Middle frontal gyrus (tissue), 1 donor: Measurements from ENCODE around the gene ADGRA1.
"Not testable (repeated sequence)": the region's sequence is repeated elsewhere in the genome, so short reads cannot be mapped to it uniquely, and the experiment has no call there.

Experiments used
- DNase-seq: peaks from one replicate; pipeline ENCODE4 v3.0.0-alpha.2; 2015; ENCODE audit warnings: low spot score; ENCODE audit errors: extremely low spot score

Gene ADGRA1

DNA sequence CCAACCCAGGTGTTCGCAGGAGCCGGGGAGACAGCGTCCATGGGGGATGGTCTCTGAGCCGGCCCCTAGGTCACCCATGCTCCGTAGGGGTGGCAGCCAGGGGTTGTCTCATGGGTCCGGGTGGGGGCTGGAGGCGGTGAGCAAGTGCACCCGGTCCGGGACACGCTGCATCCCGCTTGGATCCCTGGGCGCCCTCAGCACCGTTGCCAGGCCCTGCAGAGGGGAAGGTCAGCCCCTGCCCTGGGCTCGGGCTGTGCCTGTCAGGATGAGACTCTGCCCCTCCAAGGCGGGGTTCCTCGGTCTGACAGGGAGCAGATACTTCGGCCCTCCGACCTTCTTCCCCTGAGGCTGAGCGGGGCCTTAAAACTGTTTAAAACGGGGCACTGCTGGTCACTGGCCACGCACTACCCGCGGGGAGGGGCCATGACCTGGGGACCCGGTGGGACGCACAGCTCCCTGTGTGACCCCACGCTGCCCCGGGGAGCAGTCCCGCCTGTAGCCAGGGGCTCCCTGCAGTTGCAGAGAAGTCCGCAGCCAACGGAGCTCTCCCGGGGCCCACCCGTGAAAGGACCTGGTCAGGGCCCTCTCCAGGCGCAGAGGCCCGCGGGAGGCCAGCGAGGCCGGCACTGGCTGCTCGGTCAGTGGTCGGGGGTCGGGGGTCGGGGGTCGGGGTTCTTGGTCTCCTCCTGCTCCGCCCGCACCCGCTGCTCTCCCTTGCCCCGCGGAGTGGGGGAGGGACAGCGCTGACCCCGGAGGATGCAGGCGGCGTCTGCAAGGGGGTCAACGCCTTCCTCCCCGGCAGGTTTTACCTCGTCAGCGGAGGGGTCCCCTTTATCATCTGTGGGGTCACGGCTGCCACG, 38.9 kb downstream of the ADGRA1 start:
- no peak for DNase-seq

DNA sequence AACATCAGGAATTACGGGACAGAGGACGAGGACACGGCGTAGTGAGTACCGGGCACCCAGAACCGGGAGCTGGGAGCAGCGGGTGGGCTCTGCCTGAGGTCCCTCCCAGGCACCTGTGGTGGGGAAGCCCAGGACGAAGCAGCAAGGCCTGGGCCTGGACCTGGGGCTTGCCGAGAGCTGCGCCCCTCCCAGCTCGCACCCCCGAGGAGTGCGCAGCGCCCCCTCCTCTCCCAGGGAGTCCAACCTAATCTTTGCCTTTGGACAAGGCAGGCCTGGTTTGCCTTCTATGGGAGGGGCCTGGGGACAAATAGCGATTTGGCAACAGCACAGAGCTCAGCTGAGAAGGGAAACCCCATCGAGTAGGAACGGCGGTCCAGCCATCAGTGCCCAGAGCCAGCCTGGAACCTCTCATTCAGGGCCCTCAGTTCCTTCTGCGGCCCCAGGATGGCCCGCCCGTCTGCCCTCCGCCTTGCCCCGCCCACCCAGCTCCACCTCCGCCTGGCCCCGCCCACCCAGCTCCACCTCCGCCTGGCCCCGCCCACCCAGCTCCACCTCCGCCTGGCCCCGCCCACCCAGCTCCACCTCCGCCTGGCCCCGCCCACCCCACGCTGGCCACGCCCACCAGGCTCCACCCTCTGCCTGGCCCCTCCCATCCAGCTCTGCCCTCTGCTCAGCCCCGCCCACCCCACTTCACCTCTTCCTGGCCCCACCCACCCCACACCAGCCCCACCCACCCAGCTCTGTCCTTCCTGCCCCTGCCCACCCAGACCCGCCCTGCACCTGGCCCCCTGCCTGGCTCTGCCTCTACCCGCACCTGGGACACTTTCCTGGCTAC, 39.8 kb downstream of the ADGRA1 start:
- no peak for DNase-seq

DNA sequence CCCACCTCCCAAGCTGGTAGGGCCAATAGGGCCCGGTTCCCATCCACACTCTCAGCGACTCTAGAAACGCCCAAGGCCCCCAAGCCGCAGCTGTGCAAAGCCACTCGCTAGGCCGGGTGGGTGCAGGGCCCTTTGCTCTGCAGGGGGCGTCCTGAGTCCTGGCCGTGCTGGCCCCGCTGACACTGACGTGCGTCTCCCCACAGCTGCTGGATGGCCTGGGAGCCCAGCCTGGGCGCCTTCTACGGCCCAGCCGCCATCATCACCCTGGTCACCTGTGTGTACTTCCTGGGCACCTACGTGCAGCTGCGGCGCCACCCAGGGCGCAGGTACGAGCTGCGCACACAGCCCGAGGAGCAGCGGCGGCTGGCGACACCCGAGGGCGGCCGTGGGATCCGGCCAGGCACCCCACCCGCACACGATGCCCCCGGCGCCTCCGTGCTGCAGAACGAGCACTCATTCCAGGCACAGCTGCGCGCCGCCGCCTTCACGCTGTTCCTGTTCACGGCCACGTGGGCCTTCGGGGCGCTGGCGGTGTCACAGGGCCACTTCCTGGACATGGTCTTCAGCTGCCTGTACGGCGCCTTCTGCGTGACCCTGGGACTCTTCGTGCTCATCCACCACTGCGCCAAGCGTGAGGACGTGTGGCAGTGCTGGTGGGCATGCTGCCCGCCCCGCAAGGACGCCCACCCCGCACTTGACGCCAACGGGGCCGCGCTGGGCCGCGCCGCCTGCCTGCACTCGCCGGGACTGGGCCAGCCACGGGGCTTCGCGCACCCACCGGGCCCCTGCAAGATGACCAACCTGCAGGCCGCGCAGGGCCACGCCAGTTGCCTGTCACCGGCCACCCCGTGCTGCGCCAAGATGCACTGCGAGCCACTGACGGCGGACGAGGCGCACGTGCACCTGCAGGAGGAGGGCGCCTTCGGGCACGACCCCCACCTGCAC, 40.7 kb downstream of the ADGRA1 start:
- DNase-seq = no peak

DNA sequence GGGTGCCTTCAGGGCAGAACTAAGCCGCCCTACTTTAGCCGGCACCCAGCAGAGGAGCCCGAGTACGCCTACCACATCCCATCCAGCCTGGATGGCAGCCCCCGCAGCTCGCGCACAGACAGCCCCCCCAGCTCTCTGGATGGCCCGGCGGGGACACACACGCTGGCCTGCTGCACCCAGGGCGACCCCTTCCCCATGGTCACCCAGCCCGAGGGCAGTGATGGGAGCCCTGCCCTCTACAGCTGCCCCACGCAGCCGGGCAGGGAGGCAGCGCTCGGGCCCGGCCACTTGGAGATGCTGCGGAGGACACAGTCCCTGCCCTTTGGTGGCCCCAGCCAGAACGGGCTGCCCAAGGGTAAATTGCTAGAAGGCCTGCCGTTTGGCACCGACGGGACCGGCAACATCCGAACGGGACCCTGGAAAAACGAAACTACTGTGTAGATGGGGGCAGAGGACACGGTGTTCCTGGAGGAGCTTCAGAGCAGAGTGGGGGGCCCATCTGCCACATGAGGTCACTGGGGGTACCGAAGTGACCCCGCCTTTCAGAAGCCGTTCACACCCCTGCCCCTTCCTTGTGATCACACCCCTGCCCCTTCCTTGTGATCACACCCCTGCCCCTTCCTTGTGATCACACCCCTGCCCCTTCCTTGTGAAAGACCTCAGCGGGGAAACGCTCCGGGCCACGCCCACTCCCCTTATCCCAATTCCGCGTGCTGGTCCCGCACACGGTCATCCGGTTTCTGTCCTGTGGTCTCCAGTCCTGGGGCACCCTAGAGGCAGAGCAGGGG, 41.5 kb downstream of the ADGRA1 start:
- no peak for DNase-seq

DNA sequence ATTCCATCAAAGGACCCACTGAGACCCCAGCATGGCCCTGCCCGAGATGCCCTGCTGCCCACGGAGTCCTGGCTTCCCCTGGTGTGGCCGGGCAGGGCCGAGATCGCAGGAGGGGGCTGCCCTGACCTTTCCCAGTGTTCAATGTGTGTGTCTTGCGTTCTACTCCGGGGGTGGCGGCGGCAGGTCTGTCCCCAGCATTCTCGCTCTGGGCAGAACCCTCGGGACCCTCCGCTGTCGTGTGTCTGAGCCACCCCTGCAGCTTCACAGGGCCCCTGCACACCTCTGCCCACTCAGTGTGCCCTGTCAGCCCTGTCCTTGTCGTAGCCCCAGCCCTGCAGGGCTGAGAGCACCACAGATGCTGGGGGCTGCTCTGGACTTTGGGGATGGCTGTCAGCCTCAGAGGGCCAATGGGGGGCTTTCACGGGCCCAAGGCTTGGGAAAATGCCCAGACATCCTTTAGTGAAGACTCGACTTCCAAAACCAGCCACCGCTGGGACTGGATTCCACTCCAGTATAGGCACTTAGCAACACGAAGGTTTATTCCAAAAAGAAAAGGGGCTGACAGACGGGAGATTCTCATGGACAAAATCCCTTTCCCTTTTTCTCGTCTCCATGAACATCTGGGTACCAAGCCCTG, 42.3 kb downstream of the ADGRA1 start:
- DNase-seq = no peak

DNA sequence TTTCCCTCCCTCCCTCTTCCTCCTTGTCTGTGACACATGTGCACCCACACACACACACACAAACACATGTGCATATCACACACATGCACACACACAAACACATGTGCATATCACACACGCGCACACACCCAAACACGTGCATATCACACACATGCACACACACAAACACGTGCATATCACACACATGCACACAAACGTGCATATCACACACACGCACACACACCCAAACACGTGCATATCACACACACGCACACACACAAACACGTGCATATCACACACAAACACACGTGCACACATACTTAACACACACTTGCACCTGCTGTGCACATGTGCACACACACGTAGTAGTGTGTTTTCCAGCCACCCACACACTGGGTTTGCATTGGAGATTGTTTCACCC, 42.9 kb downstream of the ADGRA1 start:
- no peak for DNase-seq

DNA sequence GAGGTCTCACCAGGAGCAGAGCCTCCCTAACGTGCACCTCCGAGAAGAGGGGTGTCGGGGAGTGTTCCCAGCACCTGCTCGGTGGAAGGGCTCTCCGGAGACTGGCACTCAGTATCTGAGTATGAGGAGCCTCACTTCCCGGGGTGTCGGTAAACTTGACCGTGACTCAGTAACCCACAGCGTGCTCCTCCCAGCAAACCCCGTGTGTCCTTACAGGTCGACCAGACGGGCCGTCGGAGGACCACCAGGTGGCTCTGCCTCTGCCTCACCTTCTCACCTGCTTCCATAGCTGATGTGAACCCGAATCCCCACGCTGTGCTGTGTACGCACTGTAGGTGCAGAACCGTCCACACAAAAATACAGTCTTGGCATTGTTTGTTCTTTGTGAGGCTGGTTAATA, 43.3 kb downstream of the ADGRA1 start:
- DNase-seq = no peak

DNA sequence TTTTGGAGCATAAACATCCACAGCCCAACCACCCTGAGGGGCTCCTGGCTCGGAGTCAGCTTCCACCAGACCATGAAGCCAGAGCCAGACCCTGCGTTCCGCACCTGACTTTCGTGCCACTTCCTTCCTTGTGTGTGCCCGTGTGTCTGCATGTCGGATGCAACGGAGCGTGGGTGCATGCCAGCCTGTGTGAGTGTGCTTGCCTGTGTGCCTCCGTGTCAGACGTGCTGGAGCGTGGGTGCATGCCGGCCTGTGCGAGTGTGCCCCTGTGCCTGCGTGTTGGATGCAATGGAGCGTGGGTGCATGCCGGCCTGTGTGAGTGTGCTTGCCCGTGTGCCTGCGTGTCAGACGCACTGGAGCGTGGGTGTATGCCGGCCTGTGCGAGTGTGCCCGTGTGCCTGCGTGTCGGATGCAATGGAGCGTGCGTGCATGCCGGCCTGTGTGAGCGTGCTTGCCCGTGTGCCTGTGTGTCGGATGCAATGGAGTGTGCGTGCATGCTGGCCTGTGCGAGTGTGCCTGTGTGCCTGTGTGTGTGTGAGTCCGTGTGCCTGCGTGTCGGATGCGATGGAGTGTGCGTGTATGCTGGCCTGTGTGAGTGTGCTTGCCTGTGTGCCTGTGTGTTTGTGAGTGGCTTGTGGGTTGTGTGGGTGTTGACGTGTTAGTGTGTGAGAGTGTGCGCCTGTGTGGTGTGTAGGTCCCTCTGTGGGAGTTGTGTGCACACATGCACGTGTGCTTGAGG, 44.2 kb downstream of the ADGRA1 start:
- DNase-seq = no peak

DNA sequence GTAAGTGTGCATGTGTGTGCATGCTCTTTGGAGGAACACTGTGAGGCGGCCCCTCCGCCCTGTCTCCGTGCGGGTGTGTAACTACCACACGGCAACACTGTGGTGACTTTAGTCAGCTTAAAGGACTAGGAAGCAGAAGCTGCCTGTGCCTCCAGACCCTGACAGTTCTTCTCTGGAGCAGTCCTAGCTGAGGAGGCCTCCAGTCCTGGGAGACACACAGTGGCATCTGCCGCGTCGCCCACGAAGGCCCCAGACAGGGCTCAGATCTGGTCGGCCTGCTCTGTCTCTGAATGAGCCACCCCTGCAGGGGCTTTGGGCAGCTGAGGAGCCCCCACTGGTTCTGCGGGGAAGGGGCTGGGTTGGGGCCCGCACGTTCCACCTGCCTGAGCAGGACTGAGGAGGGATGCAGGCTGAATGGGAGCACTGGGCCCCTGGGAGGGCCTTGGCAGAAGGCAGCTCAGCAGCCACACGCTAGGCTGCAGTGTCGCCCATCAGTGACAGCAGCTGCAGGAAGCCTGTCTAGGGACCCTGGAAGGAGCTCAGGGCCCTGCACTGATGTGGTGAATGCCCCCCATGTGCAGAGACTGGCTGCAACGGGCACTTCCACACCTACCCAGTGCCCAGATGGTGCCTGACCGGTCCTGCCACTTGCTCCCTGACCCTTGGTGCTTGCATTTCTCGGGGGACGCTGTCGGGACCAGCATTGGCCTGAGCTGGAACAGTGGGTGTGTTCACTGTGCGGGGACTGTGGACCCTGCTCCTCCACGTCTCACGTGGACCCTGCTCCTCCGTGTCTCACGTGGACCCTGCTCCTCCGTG, 45.0 kb downstream of the ADGRA1 start:
- no peak for DNase-seq

DNA sequence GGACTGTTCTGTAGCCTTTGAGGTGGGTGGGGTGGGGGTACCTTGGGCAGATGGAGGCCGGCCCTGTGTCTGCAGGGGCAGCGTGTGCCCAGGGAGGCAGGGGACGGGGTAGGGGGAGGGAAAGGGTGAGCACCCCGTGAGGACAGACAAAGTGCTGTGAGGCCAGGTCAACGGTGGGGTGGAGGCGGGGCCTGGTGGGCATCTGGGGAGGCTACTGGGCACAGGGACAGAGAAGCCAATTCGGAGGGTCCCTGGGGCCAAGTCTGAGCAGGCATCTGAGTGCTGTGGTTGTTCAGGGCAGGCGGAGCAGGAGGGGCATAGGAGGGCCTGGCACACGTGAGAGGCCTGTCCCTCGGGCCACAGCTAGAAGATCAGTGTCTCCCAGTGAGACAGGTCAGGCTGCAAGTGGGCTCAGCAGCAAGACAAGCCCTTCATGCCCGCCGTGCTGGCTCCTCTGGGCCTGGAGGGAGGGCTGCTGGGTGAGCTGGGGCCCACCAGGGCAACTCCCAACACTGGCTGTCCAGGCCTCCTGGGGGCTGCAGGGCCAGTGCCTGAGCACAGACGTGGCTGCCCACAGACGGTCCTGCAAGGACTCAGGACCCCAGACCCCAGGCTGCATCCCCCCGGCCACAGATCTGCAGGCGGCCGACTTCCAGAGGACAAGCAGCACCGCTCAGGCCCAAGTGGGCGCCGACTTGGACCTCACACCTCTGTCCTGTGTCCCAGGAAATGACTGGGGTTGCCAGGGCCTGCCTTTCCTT, 45.9 kb downstream of the ADGRA1 start:
- DNase-seq = no peak

DNA sequence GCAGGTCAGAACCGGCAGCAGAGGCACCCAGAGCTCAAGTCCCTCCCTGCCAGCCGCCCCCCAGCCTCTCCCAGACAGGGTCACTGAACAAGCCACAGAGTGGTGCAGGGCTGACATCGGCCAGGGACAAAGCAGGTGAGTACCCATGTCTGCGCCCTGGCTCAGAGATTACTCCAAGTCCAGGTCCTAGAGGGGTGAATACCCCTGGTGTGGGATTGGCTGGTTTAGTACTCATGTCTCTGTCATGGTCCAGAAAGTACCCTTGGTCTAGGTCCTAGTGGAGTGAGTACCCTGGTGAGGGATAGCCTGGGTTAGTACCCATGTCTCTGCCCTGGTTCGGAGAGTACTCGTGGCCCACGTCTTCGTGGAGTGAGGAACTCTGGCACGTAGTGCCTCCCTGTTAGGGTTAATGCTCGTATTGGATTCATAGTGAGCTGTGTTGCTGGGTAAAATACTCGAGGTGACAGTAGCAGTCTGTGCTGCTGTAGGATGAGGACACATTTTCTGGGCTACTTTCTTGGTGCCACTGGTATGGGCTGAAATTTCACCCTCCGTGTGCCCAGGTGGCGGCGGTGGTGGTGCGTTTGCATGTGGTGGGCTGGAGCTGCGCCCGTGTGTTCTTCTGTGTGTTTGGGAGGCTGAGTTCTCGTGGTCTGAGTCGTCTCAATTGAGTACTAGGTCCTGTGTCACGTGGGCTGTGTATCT, 46.8 kb downstream of the ADGRA1 start:
- no peak for DNase-seq

DNA sequence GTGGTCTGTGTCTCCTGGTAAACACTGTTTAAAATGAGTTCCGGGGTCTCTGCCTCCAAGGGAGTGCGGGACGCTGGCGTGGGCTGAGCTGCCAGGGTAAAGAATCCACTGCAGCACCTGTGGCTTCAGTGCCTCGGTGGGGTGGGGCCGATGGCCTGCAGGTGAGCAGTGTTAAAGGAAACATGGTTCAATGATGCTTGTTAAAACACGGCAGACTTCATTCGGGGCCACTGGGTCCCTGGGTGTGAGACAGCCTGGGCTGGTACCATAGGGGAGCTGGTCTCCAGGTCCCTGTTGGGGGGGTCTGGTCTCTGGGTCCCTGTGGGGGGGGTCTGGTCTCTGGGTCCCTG, 47.4 kb downstream of the ADGRA1 start:
- DNase-seq = no peak

DNA sequence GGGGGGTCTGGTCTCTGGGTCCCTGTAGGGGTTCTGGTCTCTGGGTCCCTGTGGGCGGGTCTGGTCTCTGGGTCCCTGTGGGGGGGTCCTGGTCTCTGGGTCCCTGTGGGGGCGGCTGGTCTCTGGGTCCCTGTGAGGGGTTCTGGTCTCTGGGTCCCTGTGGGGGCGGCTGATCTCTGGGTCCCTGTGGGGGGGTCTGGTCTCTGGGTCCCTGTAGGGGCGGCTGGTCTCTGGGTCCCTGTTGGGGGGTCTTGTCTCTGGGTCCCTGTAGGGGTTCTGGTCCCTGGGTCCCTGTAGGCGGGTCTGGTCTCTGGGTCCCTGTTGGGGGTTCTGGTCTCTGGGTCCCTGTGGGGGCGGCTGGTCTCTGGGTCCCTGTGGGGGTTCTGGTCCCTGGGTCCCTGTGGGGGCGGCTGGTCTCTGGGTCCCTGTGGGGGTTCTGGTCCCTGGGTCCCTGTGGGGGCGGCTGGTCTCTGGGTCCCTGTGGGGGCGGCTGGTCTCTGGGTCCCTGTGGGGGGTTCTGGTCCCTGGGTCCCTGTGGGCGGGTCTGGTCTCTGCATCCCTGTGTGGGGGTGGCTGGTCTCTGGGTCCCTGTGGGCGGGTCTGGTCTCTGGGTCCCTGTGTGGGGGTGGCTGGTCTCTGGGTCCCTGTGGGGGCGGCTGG, 49.9 kb downstream of the ADGRA1 start:
- DNase-seq = not testable (repeated sequence)

DNA sequence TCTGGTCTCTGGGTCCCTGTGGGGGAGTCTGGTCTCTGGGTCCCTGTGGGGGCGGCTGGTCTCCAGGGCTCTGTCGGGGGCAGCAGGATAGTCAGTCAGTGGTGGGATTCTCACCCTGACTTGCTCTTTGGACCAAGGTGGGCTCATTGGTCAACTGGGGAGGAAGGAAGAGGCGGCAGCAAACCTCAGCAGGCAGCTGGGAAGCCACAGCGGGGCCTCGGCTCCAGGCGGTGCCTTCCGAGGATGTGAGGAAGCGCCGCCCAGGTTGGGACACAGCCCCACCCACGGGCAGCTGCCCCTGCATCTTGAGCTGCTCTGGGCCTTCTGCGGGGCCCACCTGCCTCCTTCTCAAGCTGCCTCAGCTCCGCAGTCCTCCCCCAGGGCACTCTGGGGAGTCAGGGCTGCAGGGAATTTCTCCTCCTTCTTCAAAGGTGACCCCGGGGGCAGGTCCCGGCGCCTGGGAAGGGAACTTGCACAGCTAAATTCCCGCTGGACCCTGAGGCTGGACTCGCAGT, 51.9 kb downstream of the ADGRA1 start:
- DNase-seq = no peak

DNA sequence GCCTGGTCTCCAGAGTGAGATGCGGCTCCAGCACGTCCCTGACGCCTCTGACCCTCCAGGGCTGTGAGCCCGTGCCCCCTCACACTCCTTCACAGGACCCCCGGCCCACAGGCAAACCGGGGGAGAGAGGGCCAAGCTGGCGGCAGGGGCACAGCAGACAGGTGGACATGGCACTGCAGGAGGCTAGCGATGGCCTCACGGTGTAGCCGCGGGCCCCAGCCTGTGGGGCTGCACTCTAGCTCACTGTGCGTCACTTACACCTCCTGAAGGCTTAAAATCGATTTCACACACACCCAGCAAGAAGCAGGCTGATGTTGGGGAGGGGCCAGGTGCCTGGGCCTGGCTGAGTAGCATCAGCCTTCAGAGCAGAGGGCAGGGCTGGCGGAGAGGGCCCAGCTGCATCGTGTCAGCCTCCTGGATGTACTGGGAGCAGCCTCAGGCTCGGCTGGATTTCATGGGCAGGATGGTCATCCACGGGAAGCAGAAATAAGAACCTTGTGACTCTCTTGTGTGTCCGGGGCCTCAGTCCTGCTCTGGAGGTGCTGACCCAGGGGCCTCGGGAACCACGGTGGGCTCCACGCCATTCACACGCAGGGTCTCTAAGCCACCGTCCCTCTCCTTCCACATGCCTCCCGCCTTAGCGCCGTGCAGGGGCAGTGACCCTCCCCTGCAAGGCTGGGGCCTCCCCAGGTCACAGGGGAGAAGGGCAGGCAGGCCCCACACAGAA, 52.9 kb downstream of the ADGRA1 start:
- DNase-seq = no peak
